Caco-2 (cell line): ENCODE results near the gene CKLF. TPM values are rescaled to one million over a fixed set of nuclear protein-coding genes. Genes with fewer than 3 reads are reported as not detected.

Source experiments
- BruUV-seq: library from RNA; stranded (reverse); fragments of 400-500 nt; replicated peaks from 2 replicates; lab custom pipeline; 2021; lab: Mats Ljungman, UMichigan
- CTCF ChIA-PET: fragments of 300-600 bp; sonication (Branson Sonifier 250); formaldehyde crosslinking; loops from one replicate; lab custom pipeline; 2022; ENCODE audit warnings: antibody characterized with exemption; lab: Charles Lee
- POLR2A ChIA-PET: fragments of 300-600 bp; sonication (Branson Sonifier 250); formaldehyde crosslinking; loops from one replicate; lab custom pipeline; 2022; ENCODE audit warnings: antibody characterized with exemption; lab: Charles Lee
- DNase-seq, 2 experiments: peaks; one replicate each; pipeline versions ENCODE4 v3.0.0 to v3.0.0-alpha.2; 2020 to 2022
- H3K27me3 ChIP-seq: replicated peaks from 2 replicates; pipeline ENCODE4 v1.6.0; 2011; ENCODE audit warnings: low read length; ENCODE audit not compliant: control insufficient read depth, insufficient read depth
- H3K36me3 ChIP-seq: 2 replicates; pipeline ENCODE4 v1.5.1; 2011; ENCODE audit warnings: low read length; ENCODE audit not compliant: control insufficient read depth, insufficient read depth
- H3K4me1 ChIP-seq: fragments of 250-450 bp; sonication (Bioruptor Pico); 2 replicates; pipeline ENCODE4 v1.5.1; 2020; ENCODE audit warnings: mild to moderate bottlenecking
- H3K4me3 ChIP-seq: 2 replicates; pipeline ENCODE4 v1.5.1; 2011; ENCODE audit warnings: low read depth, mild to moderate bottlenecking, control low read depth, low read length
- H3K9me3 ChIP-seq: fragments of 250-450 bp; sonication (Bioruptor Pico); 2 replicates; pipeline ENCODE4 v1.5.1; 2020; ENCODE audit warnings: mild to moderate bottlenecking, moderate library complexity
- H3K27ac Mint-ChIP-seq: one replicate; pipeline ENCODE4 v1.8.0; 2022; ENCODE audit warnings: mixed read lengths; ENCODE audit not compliant: unreplicated experiment
- H3K27me3 Mint-ChIP-seq: one replicate; pipeline ENCODE4 v1.8.0; 2022; ENCODE audit warnings: mixed read lengths; ENCODE audit not compliant: insufficient read depth, unreplicated experiment
- H3K36me3 Mint-ChIP-seq: one replicate; pipeline ENCODE4 v1.8.0; 2022; ENCODE audit warnings: mild to moderate bottlenecking, mixed read lengths; ENCODE audit not compliant: insufficient read depth, unreplicated experiment
- H3K4me1 Mint-ChIP-seq: one replicate; pipeline ENCODE4 v1.8.0; 2022; ENCODE audit warnings: low read depth, mixed read lengths; ENCODE audit not compliant: unreplicated experiment
- H3K4me3 Mint-ChIP-seq: one replicate; pipeline ENCODE4 v1.8.0; 2022; ENCODE audit warnings: mild to moderate bottlenecking, moderate library complexity, mixed read lengths; ENCODE audit not compliant: unreplicated experiment
- H3K9me3 Mint-ChIP-seq: one replicate; pipeline ENCODE4 v1.8.0; 2022; ENCODE audit warnings: mixed read lengths; ENCODE audit not compliant: unreplicated experiment
- intact Hi-C: fragments of 100-400 bp; cut with micrococcal nuclease; formaldehyde crosslinking; loops from one replicate; pipeline ENCODE4 v1.10.0; 2022; ENCODE audit not compliant: unreplicated experiment
- total RNA-seq: library from RNA; stranded (reverse); gene quantifications from 2 replicates; pipeline ENCODE4 v1.2.3, GENCODE V29; 2022
- TF ChIP-seq, protein P1 (sequence below), 2 experiments: fragments of 200-600 bp in 1 of 2; IDR thresholded peaks; 1 replicate in 1 of 2; 2 replicates in 1 of 2; pipeline versions ENCODE4 v1.5.1 to v1.8.0; 2011 to 2022; ENCODE audit warnings: antibody characterized with exemption in 1 of 2, control low read depth in 1 of 2, inconsistent platforms in 1 of 2, low read depth in 1 of 2, low read length in 1 of 2, mild to moderate bottlenecking in 1 of 2, moderate library complexity in 1 of 2; ENCODE audit not compliant: insufficient read depth in 1 of 2, severe bottlenecking in 1 of 2, unreplicated experiment in 1 of 2

Gene CKLF
- total RNA-seq, 1 experiment from 2014 or later: 103 TPM

DNA sequence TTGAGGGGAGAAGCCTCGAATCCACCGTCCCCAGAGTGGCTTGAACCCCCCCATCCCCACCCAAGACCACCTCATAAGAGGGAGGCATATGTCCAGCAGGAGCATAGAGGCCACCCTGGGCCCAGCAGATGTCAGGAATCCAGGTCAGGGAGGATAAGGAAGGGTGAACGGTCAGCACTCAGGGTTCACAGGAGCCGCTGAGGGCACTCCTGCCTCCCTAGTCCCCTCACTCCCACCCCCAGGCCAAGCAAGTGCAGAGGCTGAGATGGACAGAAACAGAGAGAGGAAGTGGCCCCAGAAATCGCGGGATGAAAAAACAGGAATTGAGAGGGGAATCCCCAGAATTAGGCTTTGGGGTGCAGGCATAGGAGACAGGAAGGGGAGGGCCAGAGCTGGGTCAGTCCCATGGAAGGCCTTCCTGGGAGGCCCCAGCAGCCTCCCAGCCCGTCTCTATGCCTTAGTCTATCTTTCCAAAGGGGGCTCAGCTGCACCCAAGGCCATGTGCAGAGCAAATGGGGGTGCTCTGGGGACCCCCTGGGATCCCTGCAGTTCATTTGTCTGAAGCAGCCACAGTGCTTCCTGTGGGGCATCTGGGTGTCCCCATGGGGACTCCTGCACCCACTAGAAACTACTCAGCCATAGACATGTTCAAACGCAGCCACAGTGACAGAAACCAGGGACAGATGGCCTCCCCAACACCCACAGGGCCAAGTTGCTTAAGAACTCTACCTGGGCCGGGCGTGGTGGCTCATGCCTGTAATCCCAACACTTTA, 53.8 kb downstream of the CKLF start:
- Histone ChIP-seq H3K27me3 (no peaks in the 10 kb centered on the region), H3K4me1 (peaks cover 31% of the 10 kb centered on the region), H3K36me3 (peaks cover 2% of the 10 kb centered on the region; the same call in 1 of the 2 replicates), H3K4me3 (no peak overlapping the region), H3K9me3 (peaks cover 1% of the 10 kb centered on the region; the same call in 1 of the 2 replicates)
- Mint-ChIP-seq H3K4me3 (peak overlapping the region; percentile 82), H3K27me3 (no peaks in the 10 kb centered on the region), H3K9me3 (no peaks in the 10 kb centered on the region), H3K4me1 (peaks cover 32% of the 10 kb centered on the region), H3K27ac (no peak overlapping the region), H3K36me3 (peaks cover 58% of the 10 kb centered on the region)
- ChIA-PET POLR2A (no interaction called here), CTCF (interaction anchor here (1.2 kb wide), 1 partner anchor 89 kb away, joined by 3 read pairs; no protein-coding TSS in a partner anchor)
- intact Hi-C loops: loop anchor here (5.0 kb wide), 3 partner anchors 111 to 199 kb away; partner anchors contain the start of gene DYNC1LI2
- TSS peak; percentile 37 for BruUV-seq
- TF ChIP-seq, protein P1, sequence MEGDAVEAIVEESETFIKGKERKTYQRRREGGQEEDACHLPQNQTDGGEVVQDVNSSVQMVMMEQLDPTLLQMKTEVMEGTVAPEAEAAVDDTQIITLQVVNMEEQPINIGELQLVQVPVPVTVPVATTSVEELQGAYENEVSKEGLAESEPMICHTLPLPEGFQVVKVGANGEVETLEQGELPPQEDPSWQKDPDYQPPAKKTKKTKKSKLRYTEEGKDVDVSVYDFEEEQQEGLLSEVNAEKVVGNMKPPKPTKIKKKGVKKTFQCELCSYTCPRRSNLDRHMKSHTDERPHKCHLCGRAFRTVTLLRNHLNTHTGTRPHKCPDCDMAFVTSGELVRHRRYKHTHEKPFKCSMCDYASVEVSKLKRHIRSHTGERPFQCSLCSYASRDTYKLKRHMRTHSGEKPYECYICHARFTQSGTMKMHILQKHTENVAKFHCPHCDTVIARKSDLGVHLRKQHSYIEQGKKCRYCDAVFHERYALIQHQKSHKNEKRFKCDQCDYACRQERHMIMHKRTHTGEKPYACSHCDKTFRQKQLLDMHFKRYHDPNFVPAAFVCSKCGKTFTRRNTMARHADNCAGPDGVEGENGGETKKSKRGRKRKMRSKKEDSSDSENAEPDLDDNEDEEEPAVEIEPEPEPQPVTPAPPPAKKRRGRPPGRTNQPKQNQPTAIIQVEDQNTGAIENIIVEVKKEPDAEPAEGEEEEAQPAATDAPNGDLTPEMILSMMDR (IDR thresholded peaks at IDR 0.05; ENCODE audit: insufficient read depth in 1 of 2, low read depth in 1 of 2, low read length in 1 of 2, severe bottlenecking in 1 of 2, unreplicated experiment in 1 of 2): no peak
- DNase-seq: no peak

DNA sequence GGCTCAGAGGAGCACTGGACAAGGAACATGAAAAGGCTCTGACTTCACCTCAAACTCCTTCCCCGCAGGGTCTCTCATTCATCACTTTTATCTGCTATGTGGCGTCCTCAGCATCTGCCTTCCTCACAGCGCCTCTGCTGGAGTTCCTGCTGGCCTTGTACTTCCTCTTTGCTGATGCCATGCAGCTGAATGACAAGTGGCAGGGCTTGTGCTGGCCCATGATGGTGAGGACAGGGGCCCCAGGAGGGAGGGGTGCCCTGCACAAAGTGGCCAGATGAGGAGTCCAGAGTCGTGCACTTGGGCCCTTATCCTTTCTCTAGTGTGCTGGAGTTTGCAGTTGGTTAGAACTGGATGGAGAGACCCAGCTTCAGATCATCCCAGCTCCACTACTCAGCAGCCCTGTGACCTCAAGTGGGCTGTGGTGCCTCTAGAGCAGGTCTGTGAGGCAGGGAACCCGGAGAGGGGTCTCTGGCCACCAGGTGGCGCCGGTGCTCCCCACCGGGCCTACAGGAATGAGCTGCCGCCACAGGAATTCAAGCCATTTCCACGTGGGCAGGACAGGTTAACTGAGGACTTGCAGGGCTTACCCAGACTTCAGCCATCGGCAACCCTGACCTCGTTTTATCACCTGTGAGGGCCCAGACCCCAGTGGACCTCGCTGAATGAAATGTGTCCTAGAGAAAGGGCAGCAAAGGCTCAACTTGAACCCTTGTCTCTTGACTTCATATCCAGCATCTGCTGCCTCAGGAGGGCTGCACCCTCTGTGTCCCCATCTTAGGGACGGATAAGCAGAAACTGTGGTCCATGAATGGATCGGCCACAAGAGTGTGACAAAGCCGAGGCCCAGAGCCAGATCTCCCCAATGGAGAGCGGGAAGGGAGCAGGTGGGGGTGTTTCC, 56.1 kb downstream of the CKLF start:
- Mint-ChIP-seq H3K36me3 (peaks cover 80% of the 10 kb centered on the region), H3K4me3 (no peak overlapping the region), H3K27ac (peak overlapping the region; percentile 54), H3K27me3 (no peaks in the 10 kb centered on the region), H3K4me1 (peaks cover 26% of the 10 kb centered on the region), H3K9me3 (no peaks in the 10 kb centered on the region)
- no peaks in the 10 kb centered on the region for H3K9me3 ChIP-seq
- intact Hi-C loops: loop anchor here (1.0 to 5.0 kb wide), 5 partner anchors 42 to 260 kb away; partner anchors contain the start of gene DYNC1LI2
- H3K4me3 ChIP-seq: no peak overlapping the region
- BruUV-seq: no TSS peak
- no peaks in the 10 kb centered on the region for H3K27me3 ChIP-seq
- DNase-seq: peak; percentile 95 to 96
- H3K4me1 ChIP-seq: peaks cover 29% of the 10 kb centered on the region
- TF ChIP-seq, protein P1 (IDR thresholded peaks at IDR 0.05; ENCODE audit: insufficient read depth in 1 of 2, low read depth in 1 of 2, low read length in 1 of 2, severe bottlenecking in 1 of 2, unreplicated experiment in 1 of 2): peak; percentile 96 to 99
- H3K36me3 ChIP-seq: peaks cover 2% of the 10 kb centered on the region
- POLR2A ChIA-PET: interaction anchor here (1.6 kb wide), 1 partner anchor 87 kb away, joined by 3 read pairs; no protein-coding TSS in a partner anchor
- CTCF ChIA-PET: interaction anchor here (0.6 to 2.3 kb wide), 37 partner anchors 9 to 272 kb away, joined by 3 to 24 read pairs (median 4); partner anchors contain the start of genes CKLF, CMTM2, DYNC1LI2 and PDP2
